DOHH2 (cell line): ENCODE measurements around the gene TRABD.

Source experiments
- H3F3A ChIP-seq: fragments of 200-600 bp; sonication (generic), shearing (Covaris generic); 2 replicates; pipeline ENCODE4 v1.6.0; 2016; ENCODE audit warnings: antibody characterized with exemption, mild to moderate bottlenecking; ENCODE audit not compliant: control insufficient read depth, insufficient read depth
- H3K27ac ChIP-seq: fragments of 200-600 bp; sonication (generic); 2 replicates; pipeline ENCODE4 v1.5.1; 2014; ENCODE audit warnings: low read depth, mild to moderate bottlenecking, low read length, moderate library complexity
- H3K27me3 ChIP-seq: fragments of 200-600 bp; sonication (generic); 2 replicates; pipeline ENCODE4 v1.6.1; 2014; ENCODE audit warnings: mild to moderate bottlenecking, low read length, mixed read lengths; ENCODE audit not compliant: control insufficient read depth
- H3K36me3 ChIP-seq: fragments of 200-600 bp; sonication (generic); 2 replicates; pipeline ENCODE4 v1.6.1; 2014; ENCODE audit warnings: mild to moderate bottlenecking, low read length, moderate library complexity, mixed read lengths; ENCODE audit not compliant: control insufficient read depth
- H3K4me1 ChIP-seq: fragments of 200-600 bp; sonication (generic); 2 replicates; pipeline ENCODE4 v1.6.1; 2014; ENCODE audit warnings: mild to moderate bottlenecking, low read length, mixed read lengths; ENCODE audit not compliant: control insufficient read depth
- H3K4me2 ChIP-seq: fragments of 200-600 bp; sonication (generic); 2 replicates; pipeline ENCODE4 v1.6.0; 2014; ENCODE audit warnings: mild to moderate bottlenecking, low read length, moderate library complexity
- H3K4me3 ChIP-seq: fragments of 200-600 bp; sonication (generic); 2 replicates; pipeline ENCODE4 v1.5.1; 2014; ENCODE audit warnings: mild to moderate bottlenecking, low read length, mixed read lengths
- H3K79me2 ChIP-seq: fragments of 200-600 bp; sonication (generic); 2 replicates; pipeline ENCODE4 v1.6.1; 2014; ENCODE audit warnings: mild to moderate bottlenecking, low read length, mixed read lengths; ENCODE audit not compliant: control insufficient read depth
- H3K9me2 ChIP-seq: fragments of 200-600 bp; sonication (generic); replicated peaks from 2 replicates; pipeline ENCODE4 v1.6.1; 2014; ENCODE audit warnings: mild to moderate bottlenecking, low read length, mixed read lengths; ENCODE audit not compliant: control insufficient read depth
- H3K9me3 ChIP-seq: fragments of 200-600 bp; sonication (generic); 2 replicates; pipeline ENCODE4 v1.6.1; 2014; ENCODE audit warnings: antibody characterized with exemption, low read length, mixed read lengths; ENCODE audit not compliant: control insufficient read depth, insufficient read depth
- H4K20me1 ChIP-seq: fragments of 200-600 bp; sonication (generic); 2 replicates; pipeline ENCODE4 v1.6.0; 2014; ENCODE audit warnings: low read depth, mild to moderate bottlenecking, antibody characterized with exemption, low read length, moderate library complexity; ENCODE audit not compliant: control insufficient read depth, insufficient read depth
- EZH2phosphoT487 ChIP-seq: fragments of 200-600 bp; sonication (generic); IDR thresholded peaks from 2 replicates; pipeline ENCODE4 v1.6.1; 2017; ENCODE audit warnings: borderline replicate concordance, mild to moderate bottlenecking, antibody characterized with exemption, low read length, moderate library complexity, mixed read lengths
- TF ChIP-seq, protein P1 (sequence below): fragments of 200-600 bp; sonication (generic); IDR thresholded peaks from one replicate; pipeline ENCODE4 v1.5.1; 2014; ENCODE audit warnings: antibody characterized with exemption, mild to moderate bottlenecking, low read depth, low read length; ENCODE audit not compliant: poor library complexity, severe bottlenecking

TRABD gene

DNA sequence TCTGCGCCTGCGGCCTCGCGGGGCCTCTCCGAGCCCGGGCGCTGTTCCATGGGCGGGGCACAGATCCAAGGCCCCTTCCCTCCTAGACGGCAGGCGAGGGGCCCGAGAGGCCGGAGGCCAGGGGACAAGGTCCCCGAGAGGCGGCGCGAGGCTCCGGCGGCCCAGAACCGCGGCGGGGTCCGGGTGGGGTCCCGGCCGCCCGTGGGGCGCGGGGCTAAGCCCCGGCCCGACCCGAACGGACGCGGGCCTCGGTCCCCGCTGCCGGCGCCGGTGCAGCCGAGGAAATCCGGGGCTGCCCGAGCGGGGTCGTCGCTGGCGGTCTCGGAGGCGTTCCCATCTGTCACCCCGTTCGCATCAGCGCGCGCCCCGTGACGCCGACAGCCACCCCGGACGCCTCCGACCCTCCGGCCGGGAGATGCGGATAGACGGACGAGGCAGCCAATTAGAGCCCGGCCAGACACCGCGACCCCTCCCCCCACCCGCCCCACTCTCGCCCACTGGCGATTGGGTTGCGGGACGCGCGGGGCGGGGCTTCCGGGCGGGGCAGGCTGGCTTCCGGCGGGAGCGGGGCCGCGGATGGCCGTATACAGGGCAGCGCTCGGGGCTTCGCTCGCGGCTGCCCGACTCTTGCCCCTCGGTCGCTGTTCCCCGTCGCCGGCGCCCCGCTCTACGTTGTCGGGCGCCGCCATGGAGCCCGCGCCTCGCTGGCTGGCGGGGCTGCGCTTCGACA lies 14.9 kb downstream of the TRABD start, which contains the start of gene SELENOO:
Gene SELENOO, plus strand, starts transcription at position 551 of the 730 bp plus-strand sequence. Its CDS starts 26 bp downstream, at position 577.
- Histone ChIP-seq H3F3A (peaks cover 11% of the 10 kb centered on the region), H3K4me3 (peak within 1 kb of the TSS; percentile 100), H3K4me2 (peak within 1 kb of the TSS; percentile 98), H3K4me1 (peaks cover 52% of the 10 kb centered on the region), H3K36me3 (peaks cover 81% of the 10 kb centered on the region), H3K9me2 (no peaks in the 10 kb centered on the region), H4K20me1 (peaks cover 9% of the 10 kb centered on the region; the same call in 1 of the 2 replicates), H3K27ac (peak within 1 kb of the TSS; percentile 81), H3K9me3 (no peaks in the 10 kb centered on the region), H3K27me3 (no peaks in the 10 kb centered on the region), H3K79me2 (peaks cover 72% of the 10 kb centered on the region)
- TF ChIP-seq, protein P1, sequence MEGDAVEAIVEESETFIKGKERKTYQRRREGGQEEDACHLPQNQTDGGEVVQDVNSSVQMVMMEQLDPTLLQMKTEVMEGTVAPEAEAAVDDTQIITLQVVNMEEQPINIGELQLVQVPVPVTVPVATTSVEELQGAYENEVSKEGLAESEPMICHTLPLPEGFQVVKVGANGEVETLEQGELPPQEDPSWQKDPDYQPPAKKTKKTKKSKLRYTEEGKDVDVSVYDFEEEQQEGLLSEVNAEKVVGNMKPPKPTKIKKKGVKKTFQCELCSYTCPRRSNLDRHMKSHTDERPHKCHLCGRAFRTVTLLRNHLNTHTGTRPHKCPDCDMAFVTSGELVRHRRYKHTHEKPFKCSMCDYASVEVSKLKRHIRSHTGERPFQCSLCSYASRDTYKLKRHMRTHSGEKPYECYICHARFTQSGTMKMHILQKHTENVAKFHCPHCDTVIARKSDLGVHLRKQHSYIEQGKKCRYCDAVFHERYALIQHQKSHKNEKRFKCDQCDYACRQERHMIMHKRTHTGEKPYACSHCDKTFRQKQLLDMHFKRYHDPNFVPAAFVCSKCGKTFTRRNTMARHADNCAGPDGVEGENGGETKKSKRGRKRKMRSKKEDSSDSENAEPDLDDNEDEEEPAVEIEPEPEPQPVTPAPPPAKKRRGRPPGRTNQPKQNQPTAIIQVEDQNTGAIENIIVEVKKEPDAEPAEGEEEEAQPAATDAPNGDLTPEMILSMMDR = no peak
- TF ChIP-seq EZH2phosphoT487 = no peak

DNA sequence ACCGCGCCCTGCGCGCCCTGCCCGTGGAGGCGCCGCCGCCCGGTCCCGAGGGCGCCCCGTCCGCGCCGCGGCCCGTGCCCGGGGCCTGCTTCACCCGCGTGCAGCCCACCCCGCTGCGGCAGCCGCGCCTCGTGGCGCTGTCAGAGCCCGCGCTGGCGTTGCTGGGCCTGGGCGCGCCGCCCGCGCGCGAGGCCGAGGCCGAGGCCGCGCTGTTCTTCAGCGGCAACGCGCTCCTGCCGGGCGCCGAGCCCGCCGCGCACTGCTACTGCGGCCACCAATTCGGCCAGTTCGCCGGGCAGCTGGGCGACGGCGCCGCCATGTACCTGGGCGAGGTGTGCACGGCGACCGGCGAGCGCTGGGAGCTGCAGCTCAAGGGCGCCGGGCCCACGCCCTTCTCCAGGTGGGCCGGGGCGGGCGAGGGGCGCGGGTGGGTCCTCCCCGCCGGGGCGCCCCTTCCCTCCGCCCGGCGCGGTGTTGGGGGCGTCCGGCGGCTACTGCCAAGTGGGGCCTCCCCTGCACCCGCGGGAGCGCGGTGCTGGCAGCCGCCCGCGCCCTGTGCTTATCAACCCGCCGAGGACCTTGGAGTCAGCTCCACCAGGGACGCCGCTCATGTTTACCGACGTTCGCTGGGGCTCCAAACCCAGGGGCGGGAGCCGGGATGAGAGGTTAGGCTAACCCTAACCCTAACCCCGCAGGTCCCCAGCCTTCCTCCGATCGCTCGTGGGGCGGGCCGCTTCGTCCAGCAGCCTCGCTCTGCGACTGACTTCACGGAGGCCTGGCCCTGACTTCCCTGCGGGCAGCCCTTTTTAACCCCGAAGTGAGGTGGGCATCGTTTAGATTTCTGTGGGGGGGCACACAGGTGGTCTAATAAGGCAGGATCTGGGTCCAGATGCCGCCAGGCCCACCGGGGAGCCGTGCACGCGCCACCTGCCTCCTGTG lies 15.7 kb downstream of the TRABD start:
- Histone ChIP-seq H3K9me3 (no peaks in the 10 kb centered on the region), H4K20me1 (peaks cover 11% of the 10 kb centered on the region; the same call in 1 of the 2 replicates), H3K4me3 (peak overlapping the region; percentile 100), H3K4me2 (peak overlapping the region; percentile 98), H3K27ac (peak overlapping the region; percentile 81), H3F3A (peaks cover 11% of the 10 kb centered on the region), H3K36me3 (peaks cover 81% of the 10 kb centered on the region), H3K27me3 (no peaks in the 10 kb centered on the region), H3K9me2 (no peaks in the 10 kb centered on the region), H3K79me2 (peaks cover 72% of the 10 kb centered on the region), H3K4me1 (peaks cover 52% of the 10 kb centered on the region)
- no peak for TF ChIP-seq EZH2phosphoT487
- TF ChIP-seq, protein P1 = peak; percentile 25

DNA sequence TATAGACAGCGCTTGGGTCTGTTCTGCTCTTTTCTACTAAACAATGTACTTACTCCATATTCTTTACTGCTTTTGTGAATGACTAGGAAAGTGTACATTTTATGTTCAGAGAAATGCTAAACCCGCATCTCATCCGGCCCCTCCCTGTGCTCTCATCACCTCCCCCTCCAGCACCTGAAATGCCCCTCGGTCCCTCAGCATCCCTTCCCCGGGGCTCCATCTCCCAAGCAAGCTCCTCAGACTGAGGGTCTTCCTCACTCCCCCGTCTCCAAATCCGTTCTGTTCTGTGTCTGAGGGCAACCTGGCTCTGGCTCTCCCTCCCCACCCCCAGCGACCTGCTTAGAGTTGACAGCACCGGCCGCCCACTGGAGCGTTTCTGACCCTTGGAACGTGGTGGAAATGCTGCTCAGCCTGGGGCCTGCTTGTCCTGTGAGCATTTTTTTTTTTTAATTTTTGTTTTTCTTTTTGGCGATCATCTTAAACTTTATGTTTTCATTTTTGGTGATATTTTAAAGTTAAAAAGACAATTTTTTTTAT lies 16.5 kb downstream of the TRABD start:
- H3K27ac ChIP-seq = peak overlapping the region; percentile 81
- H3K9me3 ChIP-seq = no peaks in the 10 kb centered on the region
- peak overlapping the region; percentile 100 for H3K4me3 ChIP-seq
- H3K36me3 ChIP-seq = peaks cover 82% of the 10 kb centered on the region
- peak overlapping the region; percentile 98 for H3K4me2 ChIP-seq
- H3F3A ChIP-seq = peaks cover 15% of the 10 kb centered on the region
- no peaks in the 10 kb centered on the region for H3K27me3 ChIP-seq
- no peak for TF ChIP-seq EZH2phosphoT487
- TF ChIP-seq, protein P1 = peak; percentile 8
- H3K9me2 ChIP-seq = no peaks in the 10 kb centered on the region
- H3K79me2 ChIP-seq = peaks cover 76% of the 10 kb centered on the region
- H4K20me1 ChIP-seq = peaks cover 12% of the 10 kb centered on the region
- peaks cover 54% of the 10 kb centered on the region for H3K4me1 ChIP-seq
